Glutamatergic neuron (in vitro differentiated cells): ENCODE results near the gene P2RY11. TPM values are rescaled to one million over a fixed set of nuclear protein-coding genes. Genes with fewer than 3 reads are reported as not detected.

Source experiments
- DNase-seq: peaks from one replicate; pipeline ENCODE4 v3.0.0; 2022
- H3K27ac Mint-ChIP-seq: one replicate; pipeline ENCODE4 v1.8.0; 2020; ENCODE audit warnings: mild to moderate bottlenecking, mixed read lengths, inconsistent platforms; ENCODE audit not compliant: unreplicated experiment
- H3K27me3 Mint-ChIP-seq: one replicate; pipeline ENCODE4 v1.8.0; 2020; ENCODE audit warnings: mild to moderate bottlenecking, moderate library complexity, mixed read lengths, inconsistent platforms; ENCODE audit not compliant: unreplicated experiment
- H3K36me3 Mint-ChIP-seq: one replicate; pipeline ENCODE4 v1.8.0; 2020; ENCODE audit warnings: mild to moderate bottlenecking, mixed read lengths, inconsistent platforms; ENCODE audit not compliant: unreplicated experiment
- H3K4me1 Mint-ChIP-seq: one replicate; pipeline ENCODE4 v1.8.0; 2020; ENCODE audit warnings: mild to moderate bottlenecking, low read depth, mixed read lengths, inconsistent platforms; ENCODE audit not compliant: unreplicated experiment
- H3K4me3 Mint-ChIP-seq: one replicate; pipeline ENCODE4 v1.8.0; 2020; ENCODE audit warnings: mild to moderate bottlenecking, mixed read lengths, inconsistent platforms; ENCODE audit not compliant: unreplicated experiment
- H3K9me3 Mint-ChIP-seq: one replicate; pipeline ENCODE4 v1.8.0; 2020; ENCODE audit warnings: mild to moderate bottlenecking, moderate library complexity, mixed read lengths, inconsistent platforms; ENCODE audit not compliant: unreplicated experiment
- total RNA-seq: library from RNA; stranded (reverse); fragmentation: NEBNext Ultra II Directional; extraction: Animal tissue kit (Norgen Biotek cat#: 25700); gene quantifications from one replicate; pipeline ENCODE4 v1.2.1, GENCODE V29; 2021; ENCODE audit not compliant: unreplicated experiment
- TF ChIP-seq, protein P1 (sequence below): fragments of 200-600 bp; sonication (generic); IDR thresholded peaks from one replicate; pipeline ENCODE4 v1.5.0; 2021; ENCODE audit not compliant: partially characterized antibody, unreplicated experiment

Gene P2RY11
- total RNA-seq, 1 donor from 2014 or later: 21.6 TPM

DNA sequence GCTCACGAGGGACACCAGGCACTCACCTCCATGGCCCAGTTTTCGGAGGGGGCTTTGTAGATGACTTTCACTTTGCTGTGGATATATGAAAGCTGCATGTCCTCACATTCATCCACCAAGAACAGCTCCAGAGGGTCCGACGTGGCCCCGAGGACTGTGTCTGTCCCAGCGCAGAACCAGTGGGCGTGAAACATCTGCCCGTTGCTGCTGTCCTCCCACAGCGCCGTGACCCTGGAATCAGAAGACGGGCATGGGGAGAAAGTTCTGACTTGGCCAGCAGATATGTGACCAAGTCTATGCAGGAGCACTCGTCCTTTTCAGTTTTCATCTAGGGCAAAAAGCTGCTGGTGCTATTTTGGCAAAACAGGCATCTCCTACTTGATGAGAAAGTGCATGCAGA, 37.9 kb downstream of the P2RY11 start:
- H3K27me3 Mint-ChIP-seq: no peaks in the 10 kb centered on the region
- DNase-seq: no peak
- no peak overlapping the region for H3K27ac Mint-ChIP-seq
- no peaks in the 10 kb centered on the region for H3K9me3 Mint-ChIP-seq
- TF ChIP-seq, protein P1, sequence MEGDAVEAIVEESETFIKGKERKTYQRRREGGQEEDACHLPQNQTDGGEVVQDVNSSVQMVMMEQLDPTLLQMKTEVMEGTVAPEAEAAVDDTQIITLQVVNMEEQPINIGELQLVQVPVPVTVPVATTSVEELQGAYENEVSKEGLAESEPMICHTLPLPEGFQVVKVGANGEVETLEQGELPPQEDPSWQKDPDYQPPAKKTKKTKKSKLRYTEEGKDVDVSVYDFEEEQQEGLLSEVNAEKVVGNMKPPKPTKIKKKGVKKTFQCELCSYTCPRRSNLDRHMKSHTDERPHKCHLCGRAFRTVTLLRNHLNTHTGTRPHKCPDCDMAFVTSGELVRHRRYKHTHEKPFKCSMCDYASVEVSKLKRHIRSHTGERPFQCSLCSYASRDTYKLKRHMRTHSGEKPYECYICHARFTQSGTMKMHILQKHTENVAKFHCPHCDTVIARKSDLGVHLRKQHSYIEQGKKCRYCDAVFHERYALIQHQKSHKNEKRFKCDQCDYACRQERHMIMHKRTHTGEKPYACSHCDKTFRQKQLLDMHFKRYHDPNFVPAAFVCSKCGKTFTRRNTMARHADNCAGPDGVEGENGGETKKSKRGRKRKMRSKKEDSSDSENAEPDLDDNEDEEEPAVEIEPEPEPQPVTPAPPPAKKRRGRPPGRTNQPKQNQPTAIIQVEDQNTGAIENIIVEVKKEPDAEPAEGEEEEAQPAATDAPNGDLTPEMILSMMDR: no peak
- no peak overlapping the region for H3K4me3 Mint-ChIP-seq
- peaks cover 13% of the 10 kb centered on the region for H3K36me3 Mint-ChIP-seq
- no peaks in the 10 kb centered on the region for H3K4me1 Mint-ChIP-seq

- Mint-ChIP-seq H3K9me3 (no peaks in the 10 kb centered on the region), H3K27me3 (no peaks in the 10 kb centered on the region), H3K4me1 (no peaks in the 10 kb centered on the region), H3K27ac (no peak overlapping the region), H3K36me3 (peaks cover 9% of the 10 kb centered on the region), H3K4me3 (no peak overlapping the region)
- no peak for DNase-seq
- TF ChIP-seq, protein P1: no peak
Measured at GRCh38 chr19:10151521-10151920, 40.0 kb downstream of the P2RY11 start.

DNA sequence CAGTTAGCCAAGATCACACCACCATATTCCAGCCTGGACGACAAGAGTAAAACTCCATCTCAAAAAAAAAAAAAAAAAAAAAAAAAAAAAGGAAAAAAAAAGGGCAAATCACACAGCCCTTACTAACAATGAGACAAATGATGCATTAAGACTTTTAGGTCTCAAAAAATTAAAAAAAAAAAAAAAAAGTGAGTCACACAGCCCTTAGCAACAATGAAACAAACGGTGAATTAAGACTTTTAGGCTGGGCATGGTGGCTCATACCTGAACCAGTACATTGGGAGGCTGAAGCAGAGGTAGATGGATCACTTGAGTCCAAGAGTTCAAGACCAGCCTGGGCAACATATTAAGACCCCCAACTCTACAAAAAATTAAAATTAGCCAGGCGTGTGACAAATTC, 40.6 kb downstream of the P2RY11 start:
- H3K4me1 Mint-ChIP-seq: no peaks in the 10 kb centered on the region
- H3K36me3 Mint-ChIP-seq: peaks cover 9% of the 10 kb centered on the region
- H3K27me3 Mint-ChIP-seq: no peaks in the 10 kb centered on the region
- H3K9me3 Mint-ChIP-seq: no peaks in the 10 kb centered on the region
- H3K27ac Mint-ChIP-seq: no peak overlapping the region
- H3K4me3 Mint-ChIP-seq: no peak overlapping the region
- no peak for DNase-seq
- TF ChIP-seq, protein P1: no peak

DNA sequence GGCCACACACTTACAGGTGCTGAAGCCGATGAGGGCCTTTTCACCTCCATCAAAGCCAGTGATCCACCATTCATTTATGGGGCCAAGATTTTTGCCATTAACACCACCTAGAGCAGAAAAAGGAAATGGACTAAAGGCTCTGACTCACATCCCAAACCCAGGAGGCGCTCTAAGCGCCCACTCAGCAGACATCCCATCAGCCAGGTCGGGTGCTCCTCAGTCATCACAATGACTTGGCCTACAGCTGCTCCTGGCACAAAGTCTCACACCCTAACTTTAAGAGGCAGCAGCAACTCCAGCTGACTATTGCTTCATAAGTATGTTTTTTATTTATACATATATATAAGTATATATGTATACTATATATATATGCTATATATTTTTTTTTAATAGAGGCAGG, 44.3 kb downstream of the P2RY11 start:
- Mint-ChIP-seq H3K36me3 (peaks cover 8% of the 10 kb centered on the region), H3K4me3 (no peak overlapping the region)

DNA sequence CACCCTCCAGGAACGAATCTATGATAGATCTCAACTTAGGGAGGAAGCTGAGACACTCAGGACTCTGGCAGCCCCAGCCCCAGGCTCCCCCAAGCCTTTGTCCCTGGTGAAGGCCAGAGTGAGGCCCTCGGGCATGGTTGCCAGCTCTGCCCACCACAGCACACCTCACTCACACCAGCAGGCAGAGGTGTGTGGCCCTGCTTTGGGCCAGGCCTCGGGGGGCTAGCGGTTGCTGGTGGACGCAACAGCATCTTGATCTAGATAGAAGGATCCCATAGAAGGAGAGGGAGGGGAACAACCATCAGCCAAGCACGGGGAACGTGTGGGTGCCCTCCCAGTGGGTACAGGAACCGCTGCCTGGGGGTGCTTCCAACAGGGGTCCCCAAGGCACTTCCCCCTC, 46.6 kb downstream of the P2RY11 start:
- Mint-ChIP-seq H3K27ac (no peak overlapping the region), H3K4me1 (no peaks in the 10 kb centered on the region), H3K4me3 (no peak overlapping the region), H3K27me3 (peaks cover 1% of the 10 kb centered on the region), H3K36me3 (peaks cover 4% of the 10 kb centered on the region), H3K9me3 (peaks cover 1% of the 10 kb centered on the region)
- DNase-seq: no peak
- TF ChIP-seq, protein P1: no peak

More for the DNA sequence above, 44.3 kb downstream of the P2RY11 start:
- DNase-seq: no peak
- TF ChIP-seq, protein P1: no peak
- no peaks in the 10 kb centered on the region for H3K4me1 Mint-ChIP-seq
- no peaks in the 10 kb centered on the region for H3K9me3 Mint-ChIP-seq
- H3K27ac Mint-ChIP-seq: no peak overlapping the region
- peaks cover 1% of the 10 kb centered on the region for H3K27me3 Mint-ChIP-seq
